Spleen (tissue), 7 donors: Measurements from ENCODE around the gene MGST2.
"Not testable (repeated sequence)": the region's sequence is repeated elsewhere in the genome, so short reads cannot be mapped to it uniquely, and the experiment has no call there.

Experiments used
- POLR2A ChIP-seq, 3 donors: fragments of 450-650 bp; IDR thresholded peaks; one replicate each; pipeline ENCODE4 v1.5.1; 2017; ENCODE audit warnings: antibody characterized with exemption in 3 of 3, mild to moderate bottlenecking in 1 of 3
- TF ChIP-seq, protein P1 (sequence below), 11 experiments: fragments of 200-600 bp in 7 of 11; fragments of 450-650 bp in 4 of 11; sonication (generic) in 4 of 11; IDR thresholded peaks in 8 of 11; conservative IDR thresholded peaks in 3 of 11; 1 replicate in 7 of 11; 2 replicates in 4 of 11; pipeline versions ENCODE4 v1.4.0 to v1.8.0; 2016 to 2021; ENCODE audit warnings: antibody characterized with exemption in 11 of 11, inconsistent platforms in 4 of 11, mild to moderate bottlenecking in 1 of 11
- donor health status: DM: no; HTN: no; CAD: no; lungs with moderate emphysema.
- donor health status: DM: no; HTN: no; CAD: no.
- donor health status: DM: no; HTN: no; CAD: no.

DNA sequence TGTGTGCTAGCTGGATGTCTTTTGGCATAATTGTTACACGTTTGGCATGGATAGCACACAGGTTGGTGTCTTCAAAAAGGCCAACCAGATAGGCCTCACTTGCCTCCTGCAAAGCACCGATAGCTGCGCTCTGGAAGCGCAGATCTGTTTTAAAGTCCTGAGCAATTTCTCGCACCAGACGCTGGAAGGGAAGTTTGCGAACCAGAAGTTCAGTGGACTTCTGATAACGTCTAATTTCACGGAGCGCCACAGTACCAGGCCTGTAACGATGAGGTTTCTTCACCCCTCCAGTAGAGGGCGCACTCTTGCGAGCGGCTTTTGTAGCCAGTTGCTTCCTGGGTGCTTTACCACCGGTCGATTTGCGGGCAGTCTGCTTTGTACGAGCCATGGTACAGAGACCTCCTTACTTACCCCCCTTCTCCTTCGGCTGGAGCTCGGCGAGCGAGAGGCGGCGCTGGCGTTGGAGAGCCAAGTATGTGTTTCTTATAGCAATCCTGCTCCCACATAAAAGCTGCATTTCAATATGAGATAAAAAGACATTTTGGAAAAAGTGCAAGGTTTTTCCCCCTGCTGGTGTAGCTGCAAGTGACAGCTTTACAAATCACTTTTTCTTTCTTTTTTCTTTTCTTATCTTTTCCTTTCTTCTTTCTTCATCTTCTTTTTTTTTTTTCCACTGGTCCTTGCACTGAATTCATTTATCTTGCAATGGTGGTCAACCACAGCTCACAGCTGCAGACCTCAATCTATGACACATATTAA, 32.7 kb downstream of the MGST2 start:
- TF ChIP-seq, protein P1, sequence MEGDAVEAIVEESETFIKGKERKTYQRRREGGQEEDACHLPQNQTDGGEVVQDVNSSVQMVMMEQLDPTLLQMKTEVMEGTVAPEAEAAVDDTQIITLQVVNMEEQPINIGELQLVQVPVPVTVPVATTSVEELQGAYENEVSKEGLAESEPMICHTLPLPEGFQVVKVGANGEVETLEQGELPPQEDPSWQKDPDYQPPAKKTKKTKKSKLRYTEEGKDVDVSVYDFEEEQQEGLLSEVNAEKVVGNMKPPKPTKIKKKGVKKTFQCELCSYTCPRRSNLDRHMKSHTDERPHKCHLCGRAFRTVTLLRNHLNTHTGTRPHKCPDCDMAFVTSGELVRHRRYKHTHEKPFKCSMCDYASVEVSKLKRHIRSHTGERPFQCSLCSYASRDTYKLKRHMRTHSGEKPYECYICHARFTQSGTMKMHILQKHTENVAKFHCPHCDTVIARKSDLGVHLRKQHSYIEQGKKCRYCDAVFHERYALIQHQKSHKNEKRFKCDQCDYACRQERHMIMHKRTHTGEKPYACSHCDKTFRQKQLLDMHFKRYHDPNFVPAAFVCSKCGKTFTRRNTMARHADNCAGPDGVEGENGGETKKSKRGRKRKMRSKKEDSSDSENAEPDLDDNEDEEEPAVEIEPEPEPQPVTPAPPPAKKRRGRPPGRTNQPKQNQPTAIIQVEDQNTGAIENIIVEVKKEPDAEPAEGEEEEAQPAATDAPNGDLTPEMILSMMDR (IDR thresholded peaks at IDR 0.05 in 8 of 11, conservative IDR thresholded peaks at IDR 0.05 in 3 of 11), result not testable (repeated sequence)
- TF ChIP-seq POLR2A (IDR thresholded peaks at IDR 0.05), result not testable (repeated sequence)
